OCI-LY1 (cell line): Measurements from ENCODE around the gene PTPRU.

Source experiments
- H2AFZ ChIP-seq: fragments of 200-600 bp; sonication (generic), shearing (Covaris generic); 2 replicates; pipeline ENCODE4 v1.6.0; 2014; ENCODE audit warnings: antibody characterized with exemption, mild to moderate bottlenecking, low read length
- H3F3A ChIP-seq: fragments of 200-600 bp; sonication (generic), shearing (Covaris generic); 2 replicates; pipeline ENCODE4 v1.6.0; 2014; ENCODE audit warnings: mild to moderate bottlenecking, antibody characterized with exemption, low read length, moderate library complexity; ENCODE audit not compliant: insufficient read depth
- H3K27ac ChIP-seq: fragments of 200-600 bp; sonication (generic); 2 replicates; pipeline ENCODE4 v1.5.1; 2014; ENCODE audit warnings: low read length, mixed run types, mild to moderate bottlenecking, low read depth; ENCODE audit not compliant: poor library complexity, severe bottlenecking
- H3K27me3 ChIP-seq: fragments of 200-600 bp; sonication (generic); 2 replicates; pipeline ENCODE4 v1.6.0; 2014; ENCODE audit warnings: antibody characterized with exemption, mild to moderate bottlenecking, low read length, moderate library complexity; ENCODE audit not compliant: insufficient read depth
- H3K36me3 ChIP-seq: fragments of 200-600 bp; sonication (generic); 2 replicates; pipeline ENCODE4 v1.6.1; 2014; ENCODE audit warnings: mild to moderate bottlenecking, antibody characterized with exemption, low read length, moderate library complexity, mixed read lengths; ENCODE audit not compliant: insufficient read depth
- H3K4me1 ChIP-seq: fragments of 200-600 bp; sonication (generic); 2 replicates; pipeline ENCODE4 v1.5.1; 2014; ENCODE audit warnings: mild to moderate bottlenecking, low read length, moderate library complexity; ENCODE audit not compliant: insufficient read depth, severe bottlenecking
- H3K4me2 ChIP-seq: fragments of 200-600 bp; sonication (generic), shearing (Covaris generic); 2 replicates; pipeline ENCODE4 v1.6.1; 2014; ENCODE audit warnings: low read length
- H3K4me3 ChIP-seq: fragments of 200-600 bp; sonication (generic); 2 replicates; pipeline ENCODE4 v1.5.1; 2014; ENCODE audit warnings: low read length, low read depth, mild to moderate bottlenecking, mixed read lengths; ENCODE audit not compliant: poor library complexity, severe bottlenecking
- H3K79me2 ChIP-seq: fragments of 200-600 bp; shearing (Covaris generic); 2 replicates; pipeline ENCODE4 v1.6.1; 2016; ENCODE audit warnings: mixed run types, low read length, mixed read lengths; ENCODE audit not compliant: insufficient read depth
- H3K9ac ChIP-seq: fragments of 200-600 bp; sonication (generic), shearing (Covaris generic); 2 replicates; pipeline ENCODE4 v1.6.1; 2014; ENCODE audit warnings: mild to moderate bottlenecking, low read length, mixed read lengths
- H3K9me2 ChIP-seq: fragments of 200-600 bp; sonication (generic), shearing (Covaris generic); 2 replicates; pipeline ENCODE4 v1.6.1; 2014; ENCODE audit warnings: low read depth, mild to moderate bottlenecking, low read length, mixed read lengths
- H3K9me3 ChIP-seq: fragments of 200-600 bp; shearing (Covaris generic); 2 replicates; pipeline ENCODE4 v1.6.1; 2014; ENCODE audit warnings: low read length, mixed read lengths
- H4K20me1 ChIP-seq: fragments of 200-600 bp; sonication (generic), shearing (Covaris generic); 2 replicates; pipeline ENCODE4 v1.6.0; 2016; ENCODE audit warnings: mild to moderate bottlenecking, low read length; ENCODE audit not compliant: insufficient read depth
- EZH2 ChIP-seq: fragments of 200-600 bp; sonication (generic), shearing (Covaris generic); IDR thresholded peaks from 2 replicates; pipeline ENCODE4 v1.8.0; 2017; ENCODE audit warnings: borderline replicate concordance, mixed run types, mild to moderate bottlenecking, antibody characterized with exemption, low read length, moderate library complexity, mixed read lengths
- TF ChIP-seq, protein P1 (sequence below): fragments of 200-600 bp; sonication (generic), shearing (Covaris generic); IDR thresholded peaks from 2 replicates; pipeline ENCODE4 v1.5.1; 2017; ENCODE audit warnings: mild to moderate bottlenecking, antibody characterized with exemption, low read length, moderate library complexity, mixed read lengths

PTPRU gene

DNA sequence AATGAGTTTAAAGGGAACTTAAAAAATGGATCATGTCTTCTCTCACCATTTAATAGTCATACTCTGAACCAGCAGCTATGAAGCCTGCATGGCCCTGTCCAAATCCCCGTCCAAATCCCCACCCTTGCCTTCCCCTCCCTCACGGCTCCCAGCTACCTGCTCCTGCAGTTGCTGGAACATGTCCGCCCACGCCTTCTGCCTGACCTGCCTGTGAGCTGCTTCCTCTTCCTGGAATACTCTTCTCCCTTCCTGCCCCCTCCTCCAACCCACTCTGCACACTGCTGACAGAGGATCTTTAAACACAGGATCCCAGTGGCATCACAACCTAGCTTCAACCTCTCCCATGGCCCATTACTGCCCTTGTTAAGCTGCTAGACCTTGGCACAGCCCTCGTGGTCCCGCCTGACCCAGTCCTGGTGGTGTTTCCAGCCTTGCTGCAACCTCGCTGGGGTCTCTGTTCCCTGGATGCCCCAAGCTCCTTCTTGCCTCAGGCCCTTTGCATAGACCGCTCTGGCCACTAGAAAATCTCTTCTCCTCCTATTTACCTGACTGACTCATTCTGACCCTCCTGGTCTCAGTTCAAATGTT, 118.3 kb downstream of the PTPRU start:
- no peak overlapping the region for H3K4me2 ChIP-seq

DNA sequence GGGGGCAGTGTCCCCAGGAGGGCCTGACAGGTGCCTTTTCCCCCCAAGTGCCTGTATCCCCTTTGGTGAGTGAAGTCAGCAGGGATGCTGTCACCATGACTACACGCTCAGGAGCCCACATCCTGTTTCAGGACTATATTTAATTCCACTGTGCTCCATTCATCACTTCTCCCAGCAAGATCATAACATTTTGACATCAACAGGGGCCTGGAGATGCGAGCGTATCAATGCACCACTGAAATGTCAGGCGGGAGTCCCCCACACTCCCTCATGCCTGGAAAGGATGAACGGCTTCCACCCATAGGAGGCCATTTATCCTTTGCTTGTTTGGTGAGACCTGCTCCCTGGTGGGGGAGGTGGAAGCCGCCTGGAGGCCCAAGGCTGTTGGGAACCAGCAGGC, 119.1 kb downstream of the PTPRU start:
- no peak for TF ChIP-seq EZH2
- TF ChIP-seq, protein P1, sequence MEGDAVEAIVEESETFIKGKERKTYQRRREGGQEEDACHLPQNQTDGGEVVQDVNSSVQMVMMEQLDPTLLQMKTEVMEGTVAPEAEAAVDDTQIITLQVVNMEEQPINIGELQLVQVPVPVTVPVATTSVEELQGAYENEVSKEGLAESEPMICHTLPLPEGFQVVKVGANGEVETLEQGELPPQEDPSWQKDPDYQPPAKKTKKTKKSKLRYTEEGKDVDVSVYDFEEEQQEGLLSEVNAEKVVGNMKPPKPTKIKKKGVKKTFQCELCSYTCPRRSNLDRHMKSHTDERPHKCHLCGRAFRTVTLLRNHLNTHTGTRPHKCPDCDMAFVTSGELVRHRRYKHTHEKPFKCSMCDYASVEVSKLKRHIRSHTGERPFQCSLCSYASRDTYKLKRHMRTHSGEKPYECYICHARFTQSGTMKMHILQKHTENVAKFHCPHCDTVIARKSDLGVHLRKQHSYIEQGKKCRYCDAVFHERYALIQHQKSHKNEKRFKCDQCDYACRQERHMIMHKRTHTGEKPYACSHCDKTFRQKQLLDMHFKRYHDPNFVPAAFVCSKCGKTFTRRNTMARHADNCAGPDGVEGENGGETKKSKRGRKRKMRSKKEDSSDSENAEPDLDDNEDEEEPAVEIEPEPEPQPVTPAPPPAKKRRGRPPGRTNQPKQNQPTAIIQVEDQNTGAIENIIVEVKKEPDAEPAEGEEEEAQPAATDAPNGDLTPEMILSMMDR: no peak
- Histone ChIP-seq H2AFZ (no peak overlapping the region), H3K4me3 (no peak overlapping the region), H3K27ac (no peak overlapping the region), H3K9me2 (no peaks in the 10 kb centered on the region), H3K79me2 (no peaks in the 10 kb centered on the region), H3K4me2 (no peak overlapping the region), H3K9me3 (no peaks in the 10 kb centered on the region), H3K4me1 (no peaks in the 10 kb centered on the region), H4K20me1 (no peaks in the 10 kb centered on the region), H3F3A (no peaks in the 10 kb centered on the region), H3K9ac (no peak overlapping the region), H3K27me3 (peaks cover 4% of the 10 kb centered on the region; the same call in 1 of the 2 replicates), H3K36me3 (no peaks in the 10 kb centered on the region)

More for the DNA sequence above, 118.3 kb downstream of the PTPRU start:
- Histone ChIP-seq H3F3A (no peaks in the 10 kb centered on the region), H3K9me3 (no peaks in the 10 kb centered on the region), H3K9ac (no peak overlapping the region), H3K79me2 (no peaks in the 10 kb centered on the region), H3K9me2 (no peaks in the 10 kb centered on the region), H3K36me3 (no peaks in the 10 kb centered on the region), H2AFZ (no peak overlapping the region), H3K27ac (no peak overlapping the region), H4K20me1 (no peaks in the 10 kb centered on the region), H3K4me3 (no peak overlapping the region), H3K27me3 (peaks cover 7% of the 10 kb centered on the region; the same call in 1 of the 2 replicates), H3K4me1 (no peaks in the 10 kb centered on the region)
- no peak for TF ChIP-seq EZH2
- TF ChIP-seq, protein P1: no peak

DNA sequence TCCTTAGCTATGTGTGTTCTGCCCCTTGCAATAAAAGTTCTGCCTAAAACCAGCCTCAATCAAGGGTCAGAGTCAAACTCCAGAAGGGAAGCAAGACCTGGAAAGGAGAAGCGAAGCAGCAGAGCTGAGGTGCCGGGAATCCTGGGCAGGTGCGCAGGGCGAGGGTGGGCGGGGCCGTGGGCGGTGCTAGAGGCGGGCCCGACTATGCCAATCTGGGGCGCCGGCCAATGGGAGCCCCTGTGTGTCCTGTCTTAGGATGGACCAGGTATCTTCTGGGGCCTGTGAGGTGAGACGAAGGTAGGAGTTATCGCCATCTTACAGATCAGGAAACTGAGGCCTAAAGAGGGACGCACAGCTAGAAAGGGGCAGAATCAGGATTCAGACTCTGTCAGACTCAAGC, 120.3 kb downstream of the PTPRU start:
- Histone ChIP-seq H3K9ac (no peak overlapping the region), H3F3A (no peaks in the 10 kb centered on the region), H3K27me3 (no peaks in the 10 kb centered on the region), H3K9me2 (no peaks in the 10 kb centered on the region), H4K20me1 (no peaks in the 10 kb centered on the region), H3K9me3 (no peaks in the 10 kb centered on the region), H3K4me2 (no peak overlapping the region), H2AFZ (no peak overlapping the region), H3K4me1 (no peaks in the 10 kb centered on the region), H3K79me2 (no peaks in the 10 kb centered on the region), H3K27ac (no peak overlapping the region), H3K36me3 (no peaks in the 10 kb centered on the region), H3K4me3 (no peak overlapping the region)
- TF ChIP-seq EZH2: no peak

DNA sequence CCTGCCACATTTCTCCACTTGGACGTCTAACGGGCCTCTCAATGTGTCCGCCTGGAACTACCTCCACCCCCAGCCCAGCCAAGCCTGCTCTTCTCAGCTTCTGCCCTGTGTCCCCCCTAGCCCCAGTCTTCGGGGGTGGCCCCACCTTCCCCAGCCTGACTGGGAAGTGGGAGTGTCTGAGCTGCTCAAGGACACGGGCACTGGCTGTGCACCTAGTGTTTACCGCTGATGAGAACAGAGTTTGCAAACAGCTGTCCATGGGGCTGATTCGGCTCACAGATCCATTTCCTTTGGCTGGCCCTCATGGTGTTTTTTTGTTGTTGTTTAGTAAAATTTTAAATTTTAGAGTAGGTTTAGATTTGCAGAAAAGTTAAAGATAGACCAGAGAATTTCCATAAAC, 121.1 kb downstream of the PTPRU start:
- H3K4me2 ChIP-seq: no peak overlapping the region
- H3K27ac ChIP-seq: no peak overlapping the region
- no peak overlapping the region for H3K9ac ChIP-seq
- H3K4me1 ChIP-seq: no peaks in the 10 kb centered on the region
- no peaks in the 10 kb centered on the region for H3K36me3 ChIP-seq
- no peaks in the 10 kb centered on the region for H3K9me3 ChIP-seq
- TF ChIP-seq, protein P1: no peak
- TF ChIP-seq EZH2: no peak
- no peak overlapping the region for H3K4me3 ChIP-seq
- no peaks in the 10 kb centered on the region for H3K79me2 ChIP-seq
- H4K20me1 ChIP-seq: no peaks in the 10 kb centered on the region
- no peaks in the 10 kb centered on the region for H3K9me2 ChIP-seq
- H3F3A ChIP-seq: no peaks in the 10 kb centered on the region
- no peaks in the 10 kb centered on the region for H3K27me3 ChIP-seq
- H2AFZ ChIP-seq: no peak overlapping the region
